Activated CD8-positive, alpha-beta T cell treated with anti-CD3 and anti-CD28 coated beads, Interleukin-2, amount 10 ng/mL, durations not matched to agents 7 days and 5 days (primary cell): ENCODE data around the gene CSTF3. TPM values are rescaled to one million over a fixed set of nuclear protein-coding genes. Genes with fewer than 3 reads are reported as not detected.

Experiments
- ATAC-seq: fragments of 150-1000 bp; cut with Tn5 transposase; one replicate; pipeline ENCODE4 v1.10.0; 2021; ENCODE audit warnings: moderate library complexity
- CTCF ChIA-PET: fragments of 350-600 bp; sonication (Branson Sonifier 250); formaldehyde crosslinking; loops from one replicate; lab custom pipeline; 2021; ENCODE audit warnings: antibody characterized with exemption; lab: Charles Lee
- POLR2A ChIA-PET: fragments of 350-600 bp; sonication (Branson Sonifier 250); formaldehyde crosslinking; loops from one replicate; lab custom pipeline; 2021; ENCODE audit warnings: antibody characterized with exemption; lab: Charles Lee
- DNase-seq: peaks from one replicate; pipeline ENCODE4 v3.0.0-alpha.2; 2020
- H3K27ac Mint-ChIP-seq: one replicate; pipeline ENCODE4 v1.8.0; 2021; ENCODE audit warnings: mild to moderate bottlenecking, mixed read lengths
- H3K27me3 Mint-ChIP-seq: one replicate; pipeline ENCODE4 v1.8.0; 2021; ENCODE audit warnings: low read depth, mixed read lengths
- H3K36me3 Mint-ChIP-seq: one replicate; pipeline ENCODE4 v1.8.0; 2021; ENCODE audit warnings: low read depth, mixed read lengths
- H3K4me1 Mint-ChIP-seq: one replicate; pipeline ENCODE4 v1.8.0; 2021; ENCODE audit warnings: low read depth, mixed read lengths
- H3K4me3 Mint-ChIP-seq: one replicate; pipeline ENCODE4 v1.8.0; 2021; ENCODE audit warnings: mild to moderate bottlenecking, mixed read lengths
- H3K9me3 Mint-ChIP-seq: one replicate; pipeline ENCODE4 v1.8.0; 2022; ENCODE audit warnings: mixed read lengths; ENCODE audit not compliant: insufficient read depth
- total RNA-seq, 2 experiments: library from RNA; stranded (reverse); gene quantifications; one replicate each; pipeline ENCODE4 v1.2.3, GENCODE V29; 2021

Gene CSTF3
- total RNA-seq, 2 experiments from 2014 or later, result 26.5 to 27.2 TPM

GRCh38 chr11:33068611-33069340, 92.5 kb downstream of the CSTF3 start:
- ChIA-PET CTCF (interaction anchor here (1.3 to 3.0 kb wide), 3 partner anchors 10 to 260 kb away, joined by 4 to 7 read pairs (median 4); no protein-coding TSS in a partner anchor), POLR2A (interaction anchor here (1.1 kb wide), 1 partner anchor 29 kb away, joined by 4 read pairs; the partner anchor contains the start of gene TCP11L1)
- Mint-ChIP-seq H3K27me3 (no peaks in the 10 kb centered on the region), H3K36me3 (peaks cover 35% of the 10 kb centered on the region), H3K27ac (no peak overlapping the region), H3K4me1 (peaks cover 12% of the 10 kb centered on the region), H3K9me3 (no peaks in the 10 kb centered on the region), H3K4me3 (no peak overlapping the region)
- no peak for DNase-seq
- ATAC-seq, result no peak

DNA sequence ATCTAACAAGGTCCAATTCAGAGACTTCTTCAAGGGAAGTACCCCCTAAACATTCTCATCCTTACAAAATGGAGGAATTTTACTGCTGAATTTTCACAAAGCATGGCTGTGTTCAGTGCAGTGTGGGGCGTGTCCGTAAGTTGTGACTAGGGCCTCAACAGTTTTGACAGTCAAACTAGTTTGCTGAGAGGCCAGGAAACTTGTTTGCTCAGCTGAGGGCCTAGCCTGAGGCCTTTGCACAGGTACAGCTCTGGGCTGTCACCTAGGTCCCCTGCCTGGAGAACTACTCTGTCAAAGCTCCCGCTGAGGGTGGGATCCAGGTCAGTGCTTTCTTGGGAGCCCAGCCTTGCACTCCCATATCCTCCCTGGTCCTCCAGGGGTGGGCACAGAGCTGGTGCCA, 94.0 kb downstream of the CSTF3 start:
- Mint-ChIP-seq H3K4me1 (peaks cover 26% of the 10 kb centered on the region), H3K9me3 (no peaks in the 10 kb centered on the region), H3K27ac (no peak overlapping the region), H3K4me3 (no peak overlapping the region), H3K36me3 (peaks cover 35% of the 10 kb centered on the region), H3K27me3 (no peaks in the 10 kb centered on the region)
- DNase-seq (no peak), ATAC-seq (no peak)
- ChIA-PET CTCF (interaction anchor here (0.5 to 5.3 kb wide), 5 partner anchors 11 to 111 kb away, joined by 3 to 76 read pairs (median 7); no protein-coding TSS in a partner anchor), POLR2A (interaction anchor here (1.1 kb wide), 1 partner anchor 28 kb away, joined by 4 read pairs; the partner anchor contains the start of gene TCP11L1)

GRCh38 chr11:33065445-33066178, 95.7 kb downstream of the CSTF3 start:
- CTCF ChIA-PET, result interaction anchor here (0.6 to 5.3 kb wide), 42 partner anchors 8 to 260 kb away, joined by 3 to 76 read pairs (median 4); no protein-coding TSS in a partner anchor
- ATAC-seq, result peak; percentile 89
- peaks cover 35% of the 10 kb centered on the region for H3K36me3 Mint-ChIP-seq

GRCh38 chr11:33064866-33065265, 96.4 kb downstream of the CSTF3 start:
- H3K4me3 Mint-ChIP-seq, result no peak overlapping the region
- ChIA-PET POLR2A (interaction anchor here (0.6 kb wide), 1 partner anchor 170 kb away, joined by 4 read pairs; no protein-coding TSS in a partner anchor), CTCF (interaction anchor here (0.6 to 5.3 kb wide), 36 partner anchors 8 to 259 kb away, joined by 3 to 76 read pairs (median 4); no protein-coding TSS in a partner anchor)
- no peaks in the 10 kb centered on the region for H3K27me3 Mint-ChIP-seq
- peaks cover 39% of the 10 kb centered on the region for H3K36me3 Mint-ChIP-seq
- ATAC-seq (no peak), DNase-seq (no peak)
- peaks cover 29% of the 10 kb centered on the region for H3K4me1 Mint-ChIP-seq
- H3K27ac Mint-ChIP-seq, result no peak overlapping the region
- H3K9me3 Mint-ChIP-seq, result no peaks in the 10 kb centered on the region

More at GRCh38 chr11:33065445-33066178, 95.7 kb downstream of the CSTF3 start:
- no peak overlapping the region for H3K27ac Mint-ChIP-seq
- no peaks in the 10 kb centered on the region for H3K9me3 Mint-ChIP-seq
- H3K4me1 Mint-ChIP-seq, result peaks cover 29% of the 10 kb centered on the region
- H3K4me3 Mint-ChIP-seq, result no peak overlapping the region
- POLR2A ChIA-PET, result interaction anchor here (0.6 to 0.9 kb wide), 3 partner anchors 171 to 223 kb away, joined by 3 to 4 read pairs (median 3); partner anchors contain the start of gene QSER1
- peak; percentile 79 for DNase-seq
- H3K27me3 Mint-ChIP-seq, result no peaks in the 10 kb centered on the region

DNA sequence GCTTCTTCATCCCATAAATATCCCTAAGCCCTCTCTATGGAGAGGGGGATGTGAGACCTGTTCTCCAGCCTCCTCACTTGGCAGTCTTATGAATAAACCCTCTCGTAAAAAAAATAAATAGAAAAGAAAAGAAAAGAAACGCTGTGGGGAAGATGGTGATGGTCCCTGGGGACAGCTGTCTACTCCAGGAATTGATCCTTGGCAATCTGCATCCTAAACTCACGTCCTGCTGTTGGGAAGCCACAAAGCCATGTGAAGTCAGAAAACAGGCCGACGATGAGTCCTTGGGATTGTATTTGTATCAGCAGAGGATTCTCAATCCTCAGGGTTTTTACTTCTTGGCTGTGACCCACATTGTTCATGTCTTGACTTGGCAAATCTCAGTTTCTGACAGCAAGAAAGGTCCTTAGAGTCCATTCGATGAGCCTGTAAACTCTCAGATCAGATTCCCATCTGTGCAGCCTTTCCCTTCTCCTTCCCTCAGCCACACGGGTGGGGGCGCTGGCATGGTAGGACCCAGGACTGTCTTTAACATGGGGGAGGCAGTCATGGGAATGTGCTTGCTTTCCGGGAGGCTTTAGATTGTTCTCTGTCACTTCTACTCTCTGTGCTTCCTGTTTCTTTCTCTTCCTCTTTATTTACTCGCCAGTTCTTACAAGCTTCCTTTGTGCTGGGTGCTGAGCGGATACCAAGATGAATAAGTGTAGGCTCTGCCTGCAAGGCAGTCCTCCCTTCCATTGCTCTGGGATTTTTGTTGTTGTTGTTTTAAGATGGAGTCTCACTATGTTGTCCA, 97.1 kb downstream of the CSTF3 start:
- Mint-ChIP-seq H3K27ac (no peak overlapping the region), H3K4me1 (peaks cover 29% of the 10 kb centered on the region), H3K36me3 (peaks cover 42% of the 10 kb centered on the region), H3K9me3 (no peaks in the 10 kb centered on the region), H3K27me3 (no peaks in the 10 kb centered on the region), H3K4me3 (no peak overlapping the region)
- ATAC-seq (no peak), DNase-seq (no peak)
- POLR2A ChIA-PET, result interaction anchor here (0.6 kb wide), 1 partner anchor 100 kb away, joined by 3 read pairs; no protein-coding TSS in a partner anchor
- CTCF ChIA-PET, result interaction anchor here (0.6 to 5.3 kb wide), 21 partner anchors 9 to 256 kb away, joined by 3 to 76 read pairs (median 5); partner anchors contain the start of gene TCP11L1

DNA sequence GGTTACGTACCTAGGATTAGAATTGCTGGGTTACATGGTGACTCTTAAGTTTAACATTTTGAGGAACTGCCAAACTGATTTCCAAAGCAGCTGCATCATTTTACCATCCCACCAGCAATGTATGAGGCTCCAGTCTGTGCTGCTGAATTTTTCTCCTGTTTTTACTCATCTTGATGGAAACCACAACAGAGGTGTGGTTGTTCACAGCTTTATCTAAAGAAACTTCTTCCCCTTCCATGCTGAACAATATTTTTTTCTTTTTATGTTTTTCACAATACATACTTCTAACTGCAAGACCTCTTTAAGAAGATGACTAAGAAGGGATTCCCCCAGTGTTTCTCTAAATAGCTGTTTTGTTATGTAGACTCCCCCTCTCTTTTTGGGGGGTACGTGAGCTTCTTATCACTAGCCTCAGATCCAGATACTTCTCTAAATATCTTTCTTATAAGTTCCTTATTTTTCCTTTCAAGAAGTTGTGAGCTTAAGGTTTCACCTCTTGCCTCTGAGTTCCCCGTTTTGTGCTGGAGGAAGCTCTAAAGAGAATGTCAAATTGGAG, 97.9 kb downstream of the CSTF3 start:
- H3K9me3 Mint-ChIP-seq, result no peaks in the 10 kb centered on the region
- POLR2A ChIA-PET, result interaction anchor here (0.6 to 1.5 kb wide), 2 partner anchors 24 to 99 kb away, joined by 3 to 10 read pairs; partner anchors contain the start of gene TCP11L1
- ATAC-seq (peak; percentile 40), DNase-seq (no peak)
- H3K27me3 Mint-ChIP-seq, result no peaks in the 10 kb centered on the region
- CTCF ChIA-PET, result interaction anchor here (0.7 to 5.3 kb wide), 12 partner anchors 9 to 254 kb away, joined by 3 to 76 read pairs (median 4); partner anchors contain the start of gene TCP11L1
- no peak overlapping the region for H3K27ac Mint-ChIP-seq
- H3K4me3 Mint-ChIP-seq, result no peak overlapping the region
- peaks cover 32% of the 10 kb centered on the region for H3K4me1 Mint-ChIP-seq
- peaks cover 41% of the 10 kb centered on the region for H3K36me3 Mint-ChIP-seq

- POLR2A ChIA-PET, result interaction anchor here (1.5 to 2.3 kb wide), 2 partner anchors 23 kb away, joined by 10 to 11 read pairs; partner anchors contain the start of gene TCP11L1
- ATAC-seq, result no peak
- H3K27me3 Mint-ChIP-seq, result no peaks in the 10 kb centered on the region
- no peak overlapping the region for H3K4me3 Mint-ChIP-seq
- no peaks in the 10 kb centered on the region for H3K9me3 Mint-ChIP-seq
- CTCF ChIA-PET, result interaction anchor here (0.9 to 5.3 kb wide), 3 partner anchors 78 to 106 kb away, joined by 4 to 76 read pairs (median 56); no protein-coding TSS in a partner anchor
- no peak overlapping the region for H3K27ac Mint-ChIP-seq
- H3K36me3 Mint-ChIP-seq, result peaks cover 44% of the 10 kb centered on the region
- no peak for DNase-seq
- H3K4me1 Mint-ChIP-seq, result peaks cover 32% of the 10 kb centered on the region
Measured at GRCh38 chr11:33062137-33062536, 99.1 kb downstream of the CSTF3 start.

GRCh38 chr11:33060271-33060670, 101.0 kb downstream of the CSTF3 start:
- ChIA-PET POLR2A (interaction anchor here (0.5 to 2.3 kb wide), 2 partner anchors 21 to 97 kb away, joined by 3 to 11 read pairs; partner anchors contain the start of gene TCP11L1), CTCF (no interaction called here)
- Mint-ChIP-seq H3K36me3 (peaks cover 42% of the 10 kb centered on the region), H3K4me3 (no peak overlapping the region), H3K9me3 (no peaks in the 10 kb centered on the region), H3K27ac (no peak overlapping the region), H3K4me1 (peaks cover 29% of the 10 kb centered on the region), H3K27me3 (no peaks in the 10 kb centered on the region)
- no peak for ATAC-seq
- DNase-seq, result no peak

GRCh38 chr11:33059331-33060007, 101.8 kb downstream of the CSTF3 start:
- H3K36me3 Mint-ChIP-seq, result peaks cover 44% of the 10 kb centered on the region
- no peak for ATAC-seq

GRCh38 chr11:33057284-33057683, 104.0 kb downstream of the CSTF3 start:
- CTCF ChIA-PET, result interaction anchor here (1.5 kb wide), 1 partner anchor 8 kb away, joined by 4 read pairs; no protein-coding TSS in a partner anchor
- H3K4me3 Mint-ChIP-seq, result no peak overlapping the region
- peaks cover 37% of the 10 kb centered on the region for H3K36me3 Mint-ChIP-seq
- no peak overlapping the region for H3K27ac Mint-ChIP-seq
- no peak for DNase-seq
- peaks cover 6% of the 10 kb centered on the region for H3K4me1 Mint-ChIP-seq
- no peaks in the 10 kb centered on the region for H3K27me3 Mint-ChIP-seq
- no peak for ATAC-seq
- POLR2A ChIA-PET, result interaction anchor here (1.0 kb wide), 1 partner anchor 17 kb away, joined by 3 read pairs; no protein-coding TSS in a partner anchor
- no peaks in the 10 kb centered on the region for H3K9me3 Mint-ChIP-seq

More at GRCh38 chr11:33059331-33060007, 101.8 kb downstream of the CSTF3 start:
- no peaks in the 10 kb centered on the region for H3K9me3 Mint-ChIP-seq
- ChIA-PET CTCF (no interaction called here), POLR2A (no interaction called here)
- no peak overlapping the region for H3K4me3 Mint-ChIP-seq
- H3K27me3 Mint-ChIP-seq, result no peaks in the 10 kb centered on the region
- peaks cover 24% of the 10 kb centered on the region for H3K4me1 Mint-ChIP-seq
- no peak overlapping the region for H3K27ac Mint-ChIP-seq
- no peak for DNase-seq
